Body of pancreas (tissue), 4 donors: Measurements from ENCODE around the gene ACTR3C.
"Not testable (repeated sequence)": the region's sequence is repeated elsewhere in the genome, so short reads cannot be mapped to it uniquely, and the experiment has no call there.

ENCODE experiments used
- POLR2A ChIP-seq, 3 donors: fragments of 450-650 bp; IDR thresholded peaks; one replicate each; pipeline ENCODE4 v1.6.1; 2016; ENCODE audit warnings: antibody characterized with exemption in 3 of 3, mild to moderate bottlenecking in 2 of 3
- TF ChIP-seq, protein P1 (sequence below), 7 experiments: fragments of 450-650 bp in 4 of 7; fragments of 200-600 bp in 3 of 7; sonication (generic) in 3 of 7; IDR thresholded peaks; one replicate each; pipeline ENCODE4 v1.5.1; 2016 to 2019; ENCODE audit warnings: antibody characterized with exemption in 7 of 7

DNA sequence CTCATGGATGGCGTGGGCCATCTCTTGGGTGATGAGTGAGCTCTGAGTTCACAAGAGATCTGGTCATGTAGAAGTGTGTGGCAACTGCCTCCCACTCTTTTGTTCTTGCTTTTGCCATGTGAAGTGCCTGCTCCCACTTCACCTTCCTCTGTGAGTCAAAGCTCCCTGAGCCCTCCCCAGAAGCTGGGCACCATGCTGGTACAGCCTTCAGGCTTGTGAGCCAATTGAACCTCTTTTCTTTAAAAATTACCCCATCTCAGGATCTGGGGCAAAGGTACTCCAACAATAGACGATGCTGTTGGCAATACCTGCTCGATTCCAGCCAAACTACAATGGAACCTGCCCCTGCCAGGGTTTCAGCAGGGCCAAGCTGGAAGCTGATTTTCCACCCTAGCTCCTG, 75.6 kb downstream of the ACTR3C start:
- TF ChIP-seq, protein P1, sequence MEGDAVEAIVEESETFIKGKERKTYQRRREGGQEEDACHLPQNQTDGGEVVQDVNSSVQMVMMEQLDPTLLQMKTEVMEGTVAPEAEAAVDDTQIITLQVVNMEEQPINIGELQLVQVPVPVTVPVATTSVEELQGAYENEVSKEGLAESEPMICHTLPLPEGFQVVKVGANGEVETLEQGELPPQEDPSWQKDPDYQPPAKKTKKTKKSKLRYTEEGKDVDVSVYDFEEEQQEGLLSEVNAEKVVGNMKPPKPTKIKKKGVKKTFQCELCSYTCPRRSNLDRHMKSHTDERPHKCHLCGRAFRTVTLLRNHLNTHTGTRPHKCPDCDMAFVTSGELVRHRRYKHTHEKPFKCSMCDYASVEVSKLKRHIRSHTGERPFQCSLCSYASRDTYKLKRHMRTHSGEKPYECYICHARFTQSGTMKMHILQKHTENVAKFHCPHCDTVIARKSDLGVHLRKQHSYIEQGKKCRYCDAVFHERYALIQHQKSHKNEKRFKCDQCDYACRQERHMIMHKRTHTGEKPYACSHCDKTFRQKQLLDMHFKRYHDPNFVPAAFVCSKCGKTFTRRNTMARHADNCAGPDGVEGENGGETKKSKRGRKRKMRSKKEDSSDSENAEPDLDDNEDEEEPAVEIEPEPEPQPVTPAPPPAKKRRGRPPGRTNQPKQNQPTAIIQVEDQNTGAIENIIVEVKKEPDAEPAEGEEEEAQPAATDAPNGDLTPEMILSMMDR (IDR thresholded peaks at IDR 0.05): not testable (repeated sequence)
- not testable (repeated sequence) for TF ChIP-seq POLR2A (IDR thresholded peaks at IDR 0.05)
